ENCODE data around the gene NRIP1.

The NRIP1 gene

GRCh38 chr21:15028186-15028585, 36.6 kb downstream of the NRIP1 start:
- WGBS (ENCODE audit: extremely low coverage, insufficient coverage, low lambda C conversion rate) = no CpG with 5 or more reads among the region's 3 CpGs
- no peaks in the 10 kb centered on the region for H3K79me2 ChIP-seq (ENCODE audit: control insufficient read depth, insufficient read depth, low read length)
- no peaks in the 10 kb centered on the region for H3K36me3 ChIP-seq (ENCODE audit: control insufficient read depth, insufficient read depth, low read length)
- no peak overlapping the region for H3K4ac ChIP-seq (ENCODE audit: low read depth, low read length)
- H3K4me2 ChIP-seq (ENCODE audit: low read length) = no peak overlapping the region
- H2BK120ac ChIP-seq (ENCODE audit: low read depth, low read length) = no peak overlapping the region
- H3K4me1 ChIP-seq (ENCODE audit: control insufficient read depth, low read depth, low read length) = no peaks in the 10 kb centered on the region
- H2BK5ac ChIP-seq (ENCODE audit: low read length) = no peak overlapping the region
- H3K27ac ChIP-seq (ENCODE audit: low read depth, low read length) = no peak overlapping the region
- no peak overlapping the region for H4K5ac ChIP-seq (ENCODE audit: low read length)
- H3K18ac ChIP-seq (ENCODE audit: low read length) = no peak overlapping the region
- peaks cover 4% of the 10 kb centered on the region for H3K79me1 ChIP-seq (ENCODE audit: low read length)
- H2BK15ac ChIP-seq (replicated peaks; ENCODE audit: low read depth) = no peak overlapping the region
- no peak overlapping the region for H4K8ac ChIP-seq (ENCODE audit: low read depth, low read length)
- no peak overlapping the region for H3K4me3 ChIP-seq (ENCODE audit: low read length)
- H3K9ac ChIP-seq (ENCODE audit: low read length) = no peak overlapping the region
- DNase-seq = no peak
- no peaks in the 10 kb centered on the region for H3K27me3 ChIP-seq (ENCODE audit: insufficient read depth, low read length, poor library complexity)
- no peak overlapping the region for H2AK5ac ChIP-seq (ENCODE audit: low read length)
- no peak overlapping the region for H3K56ac ChIP-seq (ENCODE audit: low read length)
- no peak overlapping the region for H3K23ac ChIP-seq (ENCODE audit: low read length)

DNA sequence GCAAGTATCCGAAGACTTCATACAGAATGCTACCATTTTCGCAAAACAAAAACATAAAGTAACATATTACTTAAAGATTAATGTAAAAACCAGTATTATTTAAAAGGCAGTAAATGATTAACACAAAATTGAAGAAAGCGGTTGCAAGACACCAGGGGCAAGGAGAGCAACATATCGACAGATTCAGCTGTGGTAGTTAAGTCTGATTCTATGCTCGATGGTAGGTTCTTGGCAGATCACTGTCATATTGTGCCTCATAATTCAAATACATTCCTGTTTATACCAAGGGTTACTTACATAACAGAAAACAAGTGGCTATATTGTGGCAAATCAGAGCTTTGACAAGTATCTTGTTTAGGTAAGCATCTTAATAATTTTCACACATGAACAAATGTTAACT, 37.7 kb downstream of the NRIP1 start:
- Histone ChIP-seq H3K4me3 (ENCODE audit: low read length) (no peak overlapping the region), H3K9ac (ENCODE audit: low read length) (no peak overlapping the region), H3K23ac (ENCODE audit: low read length) (no peak overlapping the region), H3K4me2 (ENCODE audit: low read length) (no peak overlapping the region), H2BK120ac (ENCODE audit: low read depth, low read length) (no peak overlapping the region), H4K8ac (ENCODE audit: low read depth, low read length) (no peak overlapping the region), H3K79me1 (ENCODE audit: low read length) (peaks cover 4% of the 10 kb centered on the region), H2AK5ac (ENCODE audit: low read length) (no peak overlapping the region), H3K4me1 (ENCODE audit: control insufficient read depth, low read depth, low read length) (no peaks in the 10 kb centered on the region), H3K27me3 (ENCODE audit: insufficient read depth, low read length, poor library complexity) (no peaks in the 10 kb centered on the region), H2BK15ac (replicated peaks; ENCODE audit: low read depth) (no peak overlapping the region), H3K27ac (ENCODE audit: low read depth, low read length) (no peak overlapping the region), H3K56ac (ENCODE audit: low read length) (no peak overlapping the region), H4K5ac (ENCODE audit: low read length) (no peak overlapping the region), H3K36me3 (ENCODE audit: control insufficient read depth, insufficient read depth, low read length) (no peaks in the 10 kb centered on the region), H3K4ac (ENCODE audit: low read depth, low read length) (no peak overlapping the region), H3K18ac (ENCODE audit: low read length) (no peak overlapping the region), H3K79me2 (ENCODE audit: control insufficient read depth, insufficient read depth, low read length) (no peaks in the 10 kb centered on the region), H2BK5ac (ENCODE audit: low read length) (no peak overlapping the region)
- no CpG with 5 or more reads among the region's 5 CpGs for WGBS (ENCODE audit: extremely low coverage, insufficient coverage, low lambda C conversion rate)
- no peak for DNase-seq

- H2BK5ac ChIP-seq (ENCODE audit: low read length) = no peak overlapping the region
- H3K23ac ChIP-seq (ENCODE audit: low read length) = no peak overlapping the region
- no peak overlapping the region for H3K4ac ChIP-seq (ENCODE audit: low read depth, low read length)
- DNase-seq = no peak
- no peak overlapping the region for H3K18ac ChIP-seq (ENCODE audit: low read length)
- H3K79me2 ChIP-seq (ENCODE audit: control insufficient read depth, insufficient read depth, low read length) = no peaks in the 10 kb centered on the region
- WGBS (ENCODE audit: extremely low coverage, insufficient coverage, low lambda C conversion rate) = no CpG with 5 or more reads among the region's 2 CpGs
- H3K27ac ChIP-seq (ENCODE audit: low read depth, low read length) = no peak overlapping the region
- H2BK15ac ChIP-seq (replicated peaks; ENCODE audit: low read depth) = no peak overlapping the region
- H3K79me1 ChIP-seq (ENCODE audit: low read length) = peaks cover 4% of the 10 kb centered on the region
- H3K4me2 ChIP-seq (ENCODE audit: low read length) = no peak overlapping the region
- no peak overlapping the region for H3K9ac ChIP-seq (ENCODE audit: low read length)
- no peak overlapping the region for H2BK120ac ChIP-seq (ENCODE audit: low read depth, low read length)
- no peaks in the 10 kb centered on the region for H3K36me3 ChIP-seq (ENCODE audit: control insufficient read depth, insufficient read depth, low read length)
- no peak overlapping the region for H4K8ac ChIP-seq (ENCODE audit: low read depth, low read length)
- no peak overlapping the region for H3K56ac ChIP-seq (ENCODE audit: low read length)
- no peak overlapping the region for H2AK5ac ChIP-seq (ENCODE audit: low read length)
- no peaks in the 10 kb centered on the region for H3K4me1 ChIP-seq (ENCODE audit: control insufficient read depth, low read depth, low read length)
- no peak overlapping the region for H3K4me3 ChIP-seq (ENCODE audit: low read length)
- H4K5ac ChIP-seq (ENCODE audit: low read length) = no peak overlapping the region
- no peaks in the 10 kb centered on the region for H3K27me3 ChIP-seq (ENCODE audit: insufficient read depth, low read length, poor library complexity)
These were observed 38.4 kb downstream of the NRIP1 start for GRCh38 chr21:15026370-15026769.

DNA sequence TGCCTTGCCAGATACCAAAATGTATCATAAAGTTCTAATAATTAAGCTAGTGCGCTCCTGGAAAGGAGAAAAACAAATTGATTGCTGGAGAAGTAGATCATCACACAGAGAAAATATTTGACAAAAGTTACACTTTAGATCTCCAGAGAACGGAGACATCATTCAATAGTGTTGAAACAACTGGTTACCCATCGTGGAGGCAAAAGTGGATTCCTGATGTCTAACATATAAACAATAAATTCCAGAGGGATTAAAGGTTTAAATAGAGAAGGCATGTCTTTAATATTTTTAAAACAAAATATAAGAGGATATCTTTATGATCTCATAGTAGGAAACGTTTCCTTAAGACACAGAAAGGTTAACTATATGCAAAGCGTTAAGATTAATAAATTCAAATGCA, 41.0 kb downstream of the NRIP1 start:
- H2AK5ac ChIP-seq (ENCODE audit: low read length) = no peak overlapping the region
- H4K5ac ChIP-seq (ENCODE audit: low read length) = no peak overlapping the region
- H3K56ac ChIP-seq (ENCODE audit: low read length) = no peak overlapping the region
- H3K79me1 ChIP-seq (ENCODE audit: low read length) = peaks cover 4% of the 10 kb centered on the region
- H3K23ac ChIP-seq (ENCODE audit: low read length) = no peak overlapping the region
- no peaks in the 10 kb centered on the region for H3K79me2 ChIP-seq (ENCODE audit: control insufficient read depth, insufficient read depth, low read length)
- no peak overlapping the region for H3K4ac ChIP-seq (ENCODE audit: low read depth, low read length)
- H3K4me3 ChIP-seq (ENCODE audit: low read length) = no peak overlapping the region
- no peak overlapping the region for H2BK120ac ChIP-seq (ENCODE audit: low read depth, low read length)
- no peaks in the 10 kb centered on the region for H3K36me3 ChIP-seq (ENCODE audit: control insufficient read depth, insufficient read depth, low read length)
- H3K4me2 ChIP-seq (ENCODE audit: low read length) = no peak overlapping the region
- no peak overlapping the region for H3K27ac ChIP-seq (ENCODE audit: low read depth, low read length)
- no CpG with 5 or more reads among the region's 5 CpGs for WGBS (ENCODE audit: extremely low coverage, insufficient coverage, low lambda C conversion rate)
- no peak overlapping the region for H3K18ac ChIP-seq (ENCODE audit: low read length)
- H3K4me1 ChIP-seq (ENCODE audit: control insufficient read depth, low read depth, low read length) = no peaks in the 10 kb centered on the region
- no peak overlapping the region for H2BK5ac ChIP-seq (ENCODE audit: low read length)
- H4K8ac ChIP-seq (ENCODE audit: low read depth, low read length) = no peak overlapping the region
- no peak overlapping the region for H3K9ac ChIP-seq (ENCODE audit: low read length)
- H3K27me3 ChIP-seq (ENCODE audit: insufficient read depth, low read length, poor library complexity) = no peaks in the 10 kb centered on the region
- no peak overlapping the region for H2BK15ac ChIP-seq (replicated peaks; ENCODE audit: low read depth)
- DNase-seq = no peak

- Histone ChIP-seq H2BK5ac (ENCODE audit: low read length) (no peak overlapping the region), H3K4me2 (ENCODE audit: low read length) (no peak overlapping the region), H3K18ac (ENCODE audit: low read length) (no peak overlapping the region), H4K8ac (ENCODE audit: low read depth, low read length) (no peak overlapping the region), H3K4me1 (ENCODE audit: control insufficient read depth, low read depth, low read length) (no peaks in the 10 kb centered on the region), H4K5ac (ENCODE audit: low read length) (no peak overlapping the region), H3K36me3 (ENCODE audit: control insufficient read depth, insufficient read depth, low read length) (no peaks in the 10 kb centered on the region), H3K27ac (ENCODE audit: low read depth, low read length) (no peak overlapping the region), H3K79me1 (ENCODE audit: low read length) (peaks cover 4% of the 10 kb centered on the region), H2BK15ac (replicated peaks; ENCODE audit: low read depth) (no peak overlapping the region), H3K9ac (ENCODE audit: low read length) (no peak overlapping the region), H3K56ac (ENCODE audit: low read length) (no peak overlapping the region), H3K4ac (ENCODE audit: low read depth, low read length) (no peak overlapping the region), H2BK120ac (ENCODE audit: low read depth, low read length) (no peak overlapping the region), H3K23ac (ENCODE audit: low read length) (no peak overlapping the region), H2AK5ac (ENCODE audit: low read length) (no peak overlapping the region), H3K79me2 (ENCODE audit: control insufficient read depth, insufficient read depth, low read length) (no peaks in the 10 kb centered on the region), H3K27me3 (ENCODE audit: insufficient read depth, low read length, poor library complexity) (no peaks in the 10 kb centered on the region), H3K4me3 (ENCODE audit: low read length) (no peak overlapping the region)
- DNase-seq = no peak
- WGBS (ENCODE audit: extremely low coverage, insufficient coverage, low lambda C conversion rate) = no CpG with 5 or more reads among the region's 6 CpGs
These were observed 42.1 kb downstream of the NRIP1 start for GRCh38 chr21:15022608-15023261.

DNA sequence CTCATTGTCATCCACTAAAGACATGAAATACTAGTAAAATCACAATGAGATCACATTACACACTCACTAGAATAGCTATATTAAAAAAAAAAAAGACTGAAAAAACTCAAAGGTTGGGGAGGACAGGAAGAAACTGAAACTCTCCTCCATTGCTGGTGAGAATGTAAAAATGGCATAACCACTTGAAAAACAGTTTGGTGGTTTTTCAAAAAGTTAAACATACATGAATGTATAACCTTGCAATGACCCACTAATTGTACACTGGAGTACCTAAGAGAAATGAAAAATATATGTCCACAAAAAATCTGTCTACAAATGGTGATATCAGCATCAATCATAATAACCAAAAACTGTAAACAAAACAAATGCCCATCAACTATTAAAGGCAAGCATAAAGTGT, 44.0 kb downstream of the NRIP1 start:
- Histone ChIP-seq H3K27me3 (ENCODE audit: insufficient read depth, low read length, poor library complexity) (no peaks in the 10 kb centered on the region), H3K4me3 (ENCODE audit: low read length) (no peak overlapping the region), H3K4me1 (ENCODE audit: control insufficient read depth, low read depth, low read length) (no peaks in the 10 kb centered on the region), H4K5ac (ENCODE audit: low read length) (no peak overlapping the region), H3K79me1 (ENCODE audit: low read length) (peaks cover 4% of the 10 kb centered on the region), H2AK5ac (ENCODE audit: low read length) (no peak overlapping the region), H3K56ac (ENCODE audit: low read length) (no peak overlapping the region), H2BK120ac (ENCODE audit: low read depth, low read length) (no peak overlapping the region), H3K18ac (ENCODE audit: low read length) (no peak overlapping the region), H3K4me2 (ENCODE audit: low read length) (no peak overlapping the region), H3K9ac (ENCODE audit: low read length) (no peak overlapping the region), H3K27ac (ENCODE audit: low read depth, low read length) (no peak overlapping the region), H3K23ac (ENCODE audit: low read length) (no peak overlapping the region), H4K8ac (ENCODE audit: low read depth, low read length) (no peak overlapping the region), H3K79me2 (ENCODE audit: control insufficient read depth, insufficient read depth, low read length) (no peaks in the 10 kb centered on the region), H3K36me3 (ENCODE audit: control insufficient read depth, insufficient read depth, low read length) (no peaks in the 10 kb centered on the region), H3K4ac (ENCODE audit: low read depth, low read length) (no peak overlapping the region), H2BK15ac (replicated peaks; ENCODE audit: low read depth) (no peak overlapping the region), H2BK5ac (ENCODE audit: low read length) (no peak overlapping the region)
- DNase-seq = no peak
